HTR-8/SVneo (cell line): ENCODE data around the gene GRB7.

Source experiments
- DNase-seq: peaks from one replicate; pipeline ENCODE4 v3.0.0; 2011; ENCODE audit warnings: low spot score, mixed read lengths; ENCODE audit not compliant: insufficient read length
- FAIRE-seq: peaks from 2 replicates; lab custom pipeline; 2011; peaks lifted over from hg19 to GRCh38; lab: Jason Lieb, UNC

The GRB7 gene

DNA sequence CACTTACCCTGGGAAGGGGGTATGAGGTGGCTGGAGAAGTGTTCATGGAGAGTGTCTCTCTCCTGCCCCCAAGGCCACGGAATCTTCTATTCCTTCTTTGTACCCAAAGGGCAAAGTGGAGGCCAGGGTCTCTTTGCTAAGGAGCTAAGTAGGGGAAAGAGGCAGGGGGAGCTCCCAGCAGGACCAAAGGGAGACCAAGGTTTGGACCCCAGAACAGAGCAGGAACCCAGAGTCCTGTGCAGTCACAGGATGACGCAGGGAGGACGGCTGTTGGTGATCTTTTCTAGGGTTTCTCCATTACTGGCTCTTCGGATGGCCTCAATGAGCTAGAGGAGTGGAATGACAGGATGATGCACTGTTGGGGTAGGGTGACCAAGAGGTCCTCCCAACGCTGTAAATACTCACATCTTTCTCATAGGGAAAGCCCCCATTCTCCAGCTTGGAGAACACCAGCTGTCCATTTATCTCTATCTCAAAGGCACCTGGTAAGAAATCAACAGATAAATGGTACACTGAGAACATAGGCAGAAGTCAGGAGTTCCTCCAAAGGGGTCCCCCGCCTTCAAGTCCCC, 8.4 kb upstream of the GRB7 start:
- DNase-seq (no peak), FAIRE-seq (peak; percentile 20)

DNA sequence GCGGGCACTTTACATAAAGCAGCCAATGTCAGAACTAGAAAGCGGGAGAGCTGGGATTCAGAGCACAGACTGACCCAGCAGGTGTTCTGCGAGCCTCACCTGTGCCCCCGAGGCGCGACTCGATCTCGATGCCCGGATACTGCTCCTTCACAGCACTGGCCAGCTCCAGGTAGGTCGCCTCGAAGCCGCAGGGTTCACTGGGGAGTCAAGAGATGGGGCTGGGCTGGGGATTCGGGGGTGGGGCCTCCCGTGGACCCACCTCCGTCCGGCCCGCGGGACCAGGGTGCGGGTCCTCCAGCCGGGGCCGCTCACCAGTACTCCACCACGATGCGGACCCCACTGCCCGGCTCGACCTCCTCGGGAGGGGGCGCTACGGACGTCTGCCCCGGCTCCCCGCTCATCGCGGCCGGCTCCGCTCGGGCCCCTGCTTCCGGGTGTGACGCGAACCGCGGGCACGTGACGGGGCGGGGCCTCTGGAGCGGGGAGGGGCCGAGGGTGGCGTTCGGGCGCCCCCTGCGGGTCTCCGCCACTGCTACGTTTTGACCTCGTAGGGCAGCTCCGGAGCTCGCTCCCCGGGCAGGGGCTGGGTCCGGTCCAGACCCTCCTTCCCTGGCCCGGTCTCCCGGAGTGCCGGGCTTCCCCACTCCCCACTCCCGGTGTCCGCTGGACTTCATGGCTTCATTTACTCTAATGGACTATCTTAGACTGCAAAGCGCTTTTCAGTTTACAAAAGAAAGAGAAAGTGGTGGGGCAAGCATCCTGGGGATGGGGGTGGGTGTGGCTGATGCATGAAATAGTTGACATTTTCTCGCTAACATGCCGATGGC, 7.4 kb upstream of the GRB7 start, which contains the start of gene MIEN1:
MIEN1 (minus strand) TSS at position 438 of the 827 bp plus-strand sequence; CDS start at position 401, 37 bp downstream.
- FAIRE-seq, result peak; percentile 89

DNA sequence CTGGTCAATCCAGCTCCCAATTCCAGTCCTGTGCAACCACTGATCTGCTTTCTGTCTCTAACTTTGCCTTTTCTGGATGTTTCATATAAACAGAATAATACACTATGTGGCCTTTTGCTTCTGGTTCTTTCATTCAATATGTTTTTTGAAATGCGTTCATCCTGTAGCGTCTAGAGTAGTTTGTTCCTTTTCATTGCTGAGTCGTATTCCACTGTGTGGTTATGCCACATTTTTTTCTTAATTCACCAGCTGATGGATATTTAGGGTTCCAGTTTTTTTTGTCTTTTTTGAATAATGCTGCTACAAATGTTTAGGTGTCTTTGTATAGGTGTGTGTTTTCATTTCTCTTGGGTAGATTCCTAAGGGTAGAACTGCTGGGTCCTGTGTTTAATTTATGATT, 5.2 kb upstream of the GRB7 start:
- FAIRE-seq, result no peak

More for the DNA sequence above, 7.4 kb upstream of the GRB7 start, which contains the start of gene MIEN1:
- peak; percentile 94 for DNase-seq

DNA sequence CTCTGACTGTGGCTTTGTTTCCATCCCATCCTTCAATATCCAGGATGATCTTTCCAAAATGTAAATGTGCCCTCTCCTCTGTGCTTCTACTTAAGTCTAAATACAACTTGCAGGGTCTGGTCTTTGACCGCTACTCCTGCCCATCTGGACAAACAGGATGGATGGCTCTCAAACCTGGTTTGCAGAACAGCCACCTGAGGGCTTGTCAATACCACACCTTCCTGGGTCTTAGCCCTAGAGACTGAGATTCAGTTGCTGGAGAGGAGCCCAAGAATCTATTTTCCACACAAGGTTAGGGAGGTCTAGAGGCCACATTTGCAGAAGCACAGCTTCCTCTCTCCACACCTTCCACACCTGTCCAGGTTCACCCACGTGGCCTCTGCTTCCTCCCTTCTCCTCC, 1.9 kb upstream of the GRB7 start:
- FAIRE-seq, result no peak
- no peak for DNase-seq

More for the DNA sequence above, 5.2 kb upstream of the GRB7 start:
- DNase-seq, result no peak

DNA sequence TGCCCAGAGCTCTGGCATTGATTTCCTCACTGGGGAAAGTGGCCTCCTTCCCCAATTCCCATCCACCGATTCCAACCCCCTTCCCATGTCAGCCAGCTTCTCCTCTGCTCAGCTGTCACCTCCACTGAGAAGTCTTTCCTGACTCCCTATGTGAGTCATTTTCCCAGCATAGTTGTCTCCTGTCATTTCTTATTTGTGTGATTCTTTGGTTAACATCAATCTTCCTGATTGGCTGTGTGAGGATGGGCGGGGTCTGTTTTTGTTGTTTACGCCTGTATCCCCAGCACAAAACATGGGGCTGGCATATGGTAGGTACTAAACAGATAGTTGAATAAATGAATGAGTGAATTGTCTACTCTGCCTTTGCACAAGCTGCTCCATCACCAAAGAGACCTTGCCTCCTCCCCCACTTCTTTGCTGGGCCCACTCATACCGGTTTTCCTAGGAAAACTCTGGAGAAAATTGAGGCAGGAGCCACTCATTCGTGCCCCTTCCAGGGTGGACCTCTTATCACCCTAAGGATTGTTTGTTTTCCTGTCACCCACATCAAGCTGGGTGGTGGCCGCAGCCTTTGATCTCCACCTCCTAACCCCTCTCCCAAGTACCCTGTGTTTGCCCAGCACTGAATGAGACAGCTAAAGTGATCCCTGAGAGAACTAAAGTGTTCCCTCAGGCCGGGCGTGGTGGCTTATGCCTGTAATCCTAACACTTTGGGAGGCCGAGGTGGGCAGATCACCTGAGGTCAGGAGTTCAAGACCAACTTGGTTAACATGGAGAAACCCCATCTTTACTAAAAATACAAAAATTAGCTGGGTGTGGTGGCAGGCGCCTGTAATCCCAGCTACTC, 1.2 kb upstream of the GRB7 start:
- FAIRE-seq, result no peak
- peak; percentile 63 for DNase-seq

DNA sequence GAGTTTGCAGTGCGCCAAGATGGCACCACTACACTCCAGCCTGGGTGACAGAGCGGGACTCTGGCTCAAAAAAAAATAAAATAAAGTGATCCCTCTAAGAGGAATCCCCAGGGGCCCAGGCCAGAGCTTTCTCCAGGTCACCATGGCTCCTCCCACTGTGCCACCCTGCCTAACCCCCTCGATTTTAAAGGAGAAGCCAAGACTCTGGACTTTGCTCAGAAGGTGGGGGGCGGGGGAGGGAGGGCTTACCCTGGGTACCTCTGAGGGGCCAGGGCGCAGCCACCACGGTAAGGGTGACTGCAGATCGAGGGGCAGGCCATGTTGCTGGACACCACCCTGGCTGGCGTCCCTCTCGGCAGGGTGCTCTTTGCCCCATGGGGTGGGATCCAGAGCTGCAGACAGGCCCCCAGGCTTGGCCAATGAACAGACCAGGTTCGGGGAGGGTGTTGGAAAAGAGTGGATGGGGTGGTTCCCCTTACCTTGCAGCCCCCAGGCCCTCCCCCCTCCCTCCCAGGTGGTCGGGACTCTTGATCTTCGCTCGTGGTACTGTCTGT, 455 bp upstream of the GRB7 start:
- DNase-seq, result no peak
- no peak for FAIRE-seq

DNA sequence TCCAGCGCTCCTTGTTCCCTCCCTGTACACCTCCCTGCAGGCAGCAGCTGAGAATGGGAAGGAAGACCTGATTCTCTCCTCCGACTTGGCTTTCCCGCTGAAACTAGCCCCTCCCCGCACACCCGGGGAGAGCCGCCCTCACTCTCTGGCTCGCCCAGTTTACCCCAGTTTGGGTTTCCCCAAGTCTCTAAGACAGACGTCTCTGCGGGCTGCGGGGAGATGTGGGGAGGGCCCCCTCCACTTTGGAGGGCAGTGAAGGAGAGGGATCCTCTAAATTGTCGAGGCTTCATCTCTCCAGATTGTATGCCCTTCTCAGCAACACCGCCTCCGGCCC, 797 bp downstream of the GRB7 start:
- no peak for DNase-seq
- FAIRE-seq, result no peak

GRCh38 chr17:39738983-39739884, 1.5 kb downstream of the GRB7 start:
- FAIRE-seq (no peak), DNase-seq (no peak)

DNA sequence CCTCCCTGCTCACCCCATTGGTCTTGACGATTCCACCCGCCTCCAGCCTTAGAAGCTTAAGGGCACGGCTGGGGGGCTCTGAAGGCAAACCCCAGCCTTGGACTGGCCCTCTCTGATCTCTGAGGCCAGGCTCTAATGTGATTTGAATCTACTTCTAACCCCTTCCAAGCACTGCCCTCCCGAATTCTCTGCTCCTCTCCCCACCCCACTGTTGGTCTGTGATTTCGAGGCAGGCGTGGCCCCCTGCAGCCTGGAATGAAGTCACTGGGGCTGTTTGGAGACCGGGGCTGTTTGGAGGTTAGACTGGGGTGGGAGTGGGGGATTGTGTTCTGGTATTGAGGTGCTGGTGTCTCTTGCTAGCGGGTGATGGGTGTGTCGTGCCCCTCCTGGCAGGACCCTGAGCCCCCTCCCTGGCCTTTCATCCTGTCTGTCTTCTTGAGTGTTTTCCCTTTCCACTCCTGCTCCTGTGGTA, 2.2 kb downstream of the GRB7 start:
- DNase-seq, result no peak
- peak; percentile 74 for FAIRE-seq

GRCh38 chr17:39740357-39741111, 2.8 kb downstream of the GRB7 start:
- DNase-seq (peak; percentile 89), FAIRE-seq (peak; percentile 97)

GRCh38 chr17:39742126-39742855, 4.6 kb downstream of the GRB7 start:
- DNase-seq (no peak), FAIRE-seq (no peak)

DNA sequence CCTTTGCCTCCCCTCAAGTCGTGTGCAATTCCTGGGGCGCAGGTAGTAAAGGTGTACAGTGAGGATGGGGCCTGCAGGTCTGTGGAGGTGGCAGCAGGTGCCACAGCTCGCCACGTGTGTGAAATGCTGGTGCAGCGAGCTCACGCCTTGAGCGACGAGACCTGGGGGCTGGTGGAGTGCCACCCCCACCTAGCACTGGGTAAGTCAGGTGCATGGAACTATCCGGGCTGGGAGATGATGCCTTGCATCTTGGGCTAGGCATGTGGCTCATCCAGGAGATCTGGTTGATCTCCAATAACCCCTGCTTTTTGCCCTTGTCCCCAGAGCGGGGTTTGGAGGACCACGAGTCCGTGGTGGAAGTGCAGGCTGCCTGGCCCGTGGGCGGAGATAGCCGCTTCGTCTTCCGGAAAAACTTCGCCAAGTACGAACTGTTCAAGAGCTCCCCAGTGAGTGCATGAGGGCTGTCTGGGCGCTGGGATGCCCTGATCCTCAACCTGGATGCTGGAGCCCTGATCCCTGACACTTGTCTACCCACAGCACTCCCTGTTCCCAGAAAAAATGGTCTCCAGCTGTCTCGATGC, 5.2 kb downstream of the GRB7 start:
- FAIRE-seq (peak; percentile 62), DNase-seq (no peak)

DNA sequence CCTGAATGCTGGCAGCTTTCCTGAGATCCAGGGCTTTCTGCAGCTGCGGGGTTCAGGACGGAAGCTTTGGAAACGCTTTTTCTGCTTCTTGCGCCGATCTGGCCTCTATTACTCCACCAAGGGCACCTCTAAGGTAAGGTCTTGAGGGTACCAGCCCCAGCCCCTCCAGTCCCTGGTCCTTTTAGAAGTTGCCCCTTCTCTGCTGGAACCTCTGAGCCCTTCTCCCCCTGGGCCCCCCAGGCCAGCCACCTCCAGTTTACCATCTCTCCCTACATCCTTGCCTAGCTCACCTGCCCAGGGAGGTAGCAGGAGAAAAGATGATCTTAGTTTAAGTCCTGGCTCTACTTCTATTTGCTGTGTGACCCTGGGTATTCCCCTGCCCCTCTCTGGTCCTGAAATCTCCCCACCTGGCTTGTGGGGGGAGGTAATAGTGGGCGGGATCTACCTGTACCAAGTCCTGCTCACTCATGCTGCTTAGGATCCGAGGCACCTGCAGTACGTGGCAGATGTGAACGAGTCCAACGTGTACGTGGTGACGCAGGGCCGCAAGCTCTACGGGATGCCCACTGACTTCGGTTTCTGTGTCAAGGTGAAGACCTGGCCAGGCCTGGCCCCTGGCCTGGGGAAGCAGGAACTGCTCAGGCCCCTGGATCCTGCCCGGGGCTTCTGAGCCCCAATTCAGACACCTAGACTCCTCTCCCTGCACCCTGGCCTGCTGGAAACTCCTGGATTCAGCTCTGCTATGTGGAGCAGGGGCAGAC, 6.5 kb downstream of the GRB7 start:
- no peak for DNase-seq
- FAIRE-seq, result no peak

GRCh38 chr17:39744836-39745215, 7.1 kb downstream of the GRB7 start:
- no peak for FAIRE-seq
- DNase-seq, result no peak

- no peak for DNase-seq
- no peak for FAIRE-seq
These were observed 7.8 kb downstream of the GRB7 start for GRCh38 chr17:39745335-39746144.

GRCh38 chr17:39746145-39746461, 8.4 kb downstream of the GRB7 start:
- FAIRE-seq (no peak), DNase-seq (no peak)
